HL-60 (cell line): ENCODE results near the gene ATG10.

Source experiments
- CTCF ChIP-seq: IDR thresholded peaks from one replicate; pipeline ENCODE4 v1.5.1; 2011; ENCODE audit warnings: low read length, control low read depth, inconsistent platforms; ENCODE audit not compliant: insufficient read depth
- GABPA ChIP-seq: IDR thresholded peaks from 2 replicates; pipeline ENCODE4 v1.6.1; 2012; ENCODE audit warnings: low read depth
- SPI1 ChIP-seq: IDR thresholded peaks from 2 replicates; pipeline ENCODE4 v1.6.1; 2012; ENCODE audit warnings: low read depth, mild to moderate bottlenecking, borderline replicate concordance

- no peak for TF ChIP-seq CTCF
- TF ChIP-seq GABPA: no peak
- TF ChIP-seq SPI1: no peak
Measured at GRCh38 chr5:82204567-82204966, 232.7 kb downstream of the ATG10 start.
